ENCODE results near the gene ITGB3. TPM values are rescaled to one million over a fixed set of nuclear protein-coding genes. Genes with fewer than 3 reads are reported as not detected.

ITGB3 gene
- total RNA-seq, 1 experiment from 2014 or later = 3.7 TPM

DNA sequence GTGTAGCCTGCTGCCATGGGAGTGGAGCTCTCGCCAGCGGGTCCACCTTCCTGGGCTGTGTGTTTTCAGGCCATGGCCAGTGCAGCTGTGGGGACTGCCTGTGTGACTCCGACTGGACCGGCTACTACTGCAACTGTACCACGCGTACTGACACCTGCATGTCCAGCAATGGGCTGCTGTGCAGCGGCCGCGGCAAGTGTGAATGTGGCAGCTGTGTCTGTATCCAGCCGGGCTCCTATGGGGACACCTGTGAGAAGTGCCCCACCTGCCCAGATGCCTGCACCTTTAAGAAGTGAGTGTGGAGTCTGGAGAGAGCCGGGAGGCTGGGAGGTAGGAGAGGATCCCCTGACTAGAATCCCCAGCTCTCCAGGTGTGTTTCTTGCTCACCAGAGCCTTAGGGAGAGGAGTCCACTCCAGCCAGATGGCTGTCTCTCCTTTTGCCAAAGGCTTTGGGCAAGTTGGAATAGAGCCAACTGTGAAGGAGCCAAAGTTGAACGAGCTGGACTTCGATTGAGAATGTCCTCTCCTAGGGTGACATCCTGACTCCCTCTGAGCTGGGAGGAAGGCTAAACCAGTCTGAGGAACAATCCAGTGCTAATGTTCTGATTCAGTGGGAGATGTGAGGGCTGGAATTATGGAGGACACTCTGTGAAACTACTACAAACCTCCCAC is 45.7 kb downstream of the ITGB3 start:
- DNase-seq (ENCODE audit: low spot score) = no peak

GRCh38 chr17:47300718-47301117 is 47.1 kb downstream of the ITGB3 start:
- no peak for DNase-seq (ENCODE audit: low spot score)

DNA sequence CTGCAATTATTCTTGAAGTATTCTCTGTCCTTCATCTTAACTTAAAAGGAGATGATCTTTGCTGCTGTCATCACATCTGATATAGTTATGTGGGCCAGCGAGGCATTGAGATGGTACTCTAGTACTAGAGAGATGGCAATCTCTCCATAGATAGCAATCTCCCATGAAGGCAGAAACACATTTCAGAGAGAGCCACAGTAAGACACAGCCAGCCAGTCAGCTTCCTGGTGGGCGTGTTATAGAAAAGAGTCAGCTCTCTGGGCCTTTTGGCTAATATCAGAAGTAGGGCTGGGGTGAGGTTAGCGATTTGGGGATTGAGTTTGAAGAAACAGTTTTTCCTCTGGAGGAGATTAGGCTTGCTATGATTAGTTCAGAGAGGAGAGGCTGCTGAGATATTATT is 47.5 kb downstream of the ITGB3 start:
- no peak for DNase-seq (ENCODE audit: low spot score)

- no peak for DNase-seq (ENCODE audit: low spot score)
Observed at GRCh38 chr17:47301831-47302230, 48.2 kb downstream of the ITGB3 start.

DNA sequence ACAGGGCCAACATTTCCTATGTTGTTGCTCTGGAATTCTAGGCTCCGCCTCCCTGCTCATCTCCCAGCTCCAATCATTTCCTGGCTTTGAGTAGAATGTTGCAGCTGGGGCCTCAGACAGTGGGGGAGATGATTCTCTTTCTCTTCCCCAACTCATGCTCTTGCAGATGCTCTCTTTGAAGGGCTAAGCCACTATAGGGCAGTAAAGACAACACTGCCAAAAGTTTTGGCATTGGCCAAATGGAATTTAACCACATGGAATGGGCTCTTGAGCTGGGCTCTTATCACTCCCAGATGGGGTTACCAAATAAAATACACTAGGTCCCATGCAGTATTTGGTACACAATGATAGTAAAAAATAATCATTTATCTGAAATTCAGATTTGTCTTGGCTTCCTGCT is 50.6 kb downstream of the ITGB3 start:
- DNase-seq (ENCODE audit: low spot score) = no peak

DNA sequence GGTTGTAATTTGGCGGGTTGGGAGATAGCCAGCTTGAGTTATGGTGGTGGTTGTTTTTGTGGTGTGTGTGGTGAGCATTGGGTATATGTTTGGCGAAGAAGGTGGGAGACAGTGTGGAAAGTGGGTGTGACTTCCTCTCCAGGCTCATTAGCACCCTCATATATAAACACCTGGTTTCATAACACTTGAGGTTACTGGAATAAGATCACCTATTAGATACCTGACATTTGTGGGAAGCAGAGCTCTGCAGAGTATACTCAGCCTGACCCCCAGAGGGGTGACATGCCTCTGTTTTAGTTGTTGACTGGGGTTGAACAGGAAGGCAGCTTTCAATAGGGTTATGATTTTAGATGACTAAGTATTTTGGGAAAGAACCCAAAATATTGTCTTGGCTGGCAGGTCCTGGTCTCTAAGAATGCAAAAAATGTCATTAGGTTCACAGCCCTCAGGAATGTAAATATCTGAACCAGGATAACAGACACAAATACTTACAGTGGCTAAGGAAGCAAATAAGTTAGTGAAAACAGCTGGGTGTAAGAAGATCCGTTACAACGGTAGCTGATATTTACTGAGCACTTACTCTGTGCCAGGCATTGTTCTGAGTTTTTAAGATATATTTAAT is 51.8 kb downstream of the ITGB3 start:
- DNase-seq (ENCODE audit: low spot score) = peak; percentile 97

DNA sequence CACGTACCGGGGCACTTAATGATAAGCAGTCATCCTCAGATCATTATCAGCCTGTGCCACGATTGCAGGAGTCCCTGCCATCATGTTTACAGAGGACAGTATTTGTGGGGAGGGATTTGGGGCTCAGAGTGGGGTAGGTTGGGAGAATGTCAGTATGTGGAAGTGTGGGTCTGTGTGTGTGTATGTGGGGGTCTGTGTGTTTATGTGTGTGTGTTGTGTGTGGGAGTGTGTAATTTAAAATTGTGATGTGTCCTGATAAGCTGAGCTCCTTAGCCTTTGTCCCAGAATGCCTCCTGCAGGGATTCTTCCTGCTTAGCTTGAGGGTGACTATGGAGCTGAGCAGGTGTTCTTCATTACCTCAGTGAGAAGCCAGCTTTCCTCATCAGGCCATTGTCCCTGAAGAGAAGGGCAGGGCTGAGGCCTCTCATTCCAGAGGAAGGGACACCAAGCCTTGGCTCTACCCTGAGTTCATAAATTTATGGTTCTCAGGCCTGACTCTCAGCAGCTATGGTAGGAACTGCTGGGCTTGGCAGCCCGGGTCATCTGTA is 56.6 kb downstream of the ITGB3 start:
- no peak for DNase-seq (ENCODE audit: low spot score)

- no peak for DNase-seq (ENCODE audit: low spot score)
Observed at GRCh38 chr17:47311420-47311819, 57.8 kb downstream of the ITGB3 start.

DNA sequence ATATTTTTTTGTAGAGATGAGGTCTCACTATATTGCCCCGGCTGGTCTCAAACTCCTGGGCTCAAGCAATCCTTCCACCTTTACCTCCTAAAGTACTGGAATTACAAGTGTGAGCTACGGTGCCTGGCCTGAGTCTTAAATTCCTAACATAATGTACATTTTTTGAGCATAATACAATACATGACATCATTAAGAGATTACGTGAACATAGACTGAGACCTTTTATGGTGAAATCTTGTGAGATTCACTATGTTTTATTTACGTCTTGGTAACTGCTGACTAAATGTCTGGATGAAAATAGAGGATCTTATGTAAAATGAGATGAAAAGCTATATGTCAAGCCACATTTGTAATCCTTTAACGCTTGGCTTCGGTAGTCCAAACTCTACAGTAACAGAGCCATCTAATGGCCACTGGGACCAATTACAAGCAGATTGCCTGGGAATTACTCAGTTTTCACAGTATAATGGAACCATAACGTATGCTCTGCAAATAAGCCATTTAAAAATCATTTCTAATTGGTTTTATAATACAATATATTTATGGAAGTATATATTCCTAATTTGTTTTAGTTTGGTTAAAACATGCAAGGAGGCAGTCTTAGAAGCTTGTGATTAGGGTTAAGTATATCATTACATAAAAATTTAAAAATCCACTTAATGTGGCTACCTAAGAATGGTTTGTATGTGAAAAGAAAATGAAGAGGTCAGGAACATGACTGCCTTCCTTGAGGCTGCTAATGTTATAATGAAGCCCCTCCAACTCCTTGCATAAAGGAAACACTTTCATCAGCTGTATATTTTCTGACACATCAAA is 62.0 kb downstream of the ITGB3 start:
- peak; percentile 83 for DNase-seq (ENCODE audit: low spot score)

DNA sequence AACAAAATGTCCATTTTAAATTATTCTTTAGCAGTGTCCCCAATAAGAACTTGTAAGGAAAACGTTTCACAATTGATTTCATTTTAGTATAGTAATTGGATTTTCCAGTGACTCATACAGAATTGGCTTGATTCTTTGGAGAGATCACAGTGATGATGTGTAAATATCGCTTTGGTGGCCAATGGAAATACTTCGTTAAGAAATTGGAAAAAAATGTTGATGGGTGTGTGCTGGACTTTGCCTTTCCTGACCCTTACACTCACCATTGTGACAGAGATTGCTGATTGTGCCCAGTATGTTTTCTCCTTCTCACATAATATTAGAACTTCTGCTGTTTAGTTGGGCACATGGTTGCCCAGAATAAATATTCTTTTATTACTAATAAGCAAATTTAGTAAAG is 62.7 kb downstream of the ITGB3 start:
- no peak for DNase-seq (ENCODE audit: low spot score)

GRCh38 chr17:47317119-47317518 is 63.5 kb downstream of the ITGB3 start:
- no peak for DNase-seq (ENCODE audit: low spot score)

DNA sequence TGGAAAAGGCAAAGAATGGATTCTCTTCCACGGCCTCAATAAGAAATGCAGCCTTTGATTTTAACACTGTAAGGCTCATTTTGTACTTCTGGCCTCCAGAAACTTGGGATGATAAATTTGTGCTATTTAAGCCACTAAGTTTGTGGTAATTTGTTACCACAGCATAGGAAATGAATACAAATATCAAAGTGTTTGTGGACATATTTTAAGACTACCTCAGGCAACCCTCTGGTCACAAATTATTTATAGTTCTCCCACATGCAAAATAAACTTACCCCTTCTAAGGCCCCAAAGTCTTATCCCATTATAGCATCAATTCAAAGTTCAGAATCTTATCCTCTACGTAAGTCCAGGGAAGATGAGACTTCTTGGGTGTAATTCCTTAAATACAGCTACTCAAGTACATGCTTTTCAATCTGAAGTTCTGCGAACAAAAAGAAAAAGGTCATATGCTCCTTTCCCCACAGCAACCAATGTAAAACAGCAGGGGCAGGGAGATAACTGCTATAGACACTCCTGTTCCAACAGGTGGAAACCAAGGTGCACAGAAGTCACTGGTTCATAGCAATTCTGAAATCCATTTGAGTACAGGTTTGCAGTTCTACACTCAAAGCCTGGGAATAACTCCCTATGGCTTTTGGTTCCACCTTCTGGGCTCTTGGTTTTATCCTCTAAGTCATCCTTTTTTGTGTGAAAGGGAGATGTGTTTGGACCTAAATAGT is 64.7 kb downstream of the ITGB3 start:
- DNase-seq (ENCODE audit: low spot score) = no peak

DNA sequence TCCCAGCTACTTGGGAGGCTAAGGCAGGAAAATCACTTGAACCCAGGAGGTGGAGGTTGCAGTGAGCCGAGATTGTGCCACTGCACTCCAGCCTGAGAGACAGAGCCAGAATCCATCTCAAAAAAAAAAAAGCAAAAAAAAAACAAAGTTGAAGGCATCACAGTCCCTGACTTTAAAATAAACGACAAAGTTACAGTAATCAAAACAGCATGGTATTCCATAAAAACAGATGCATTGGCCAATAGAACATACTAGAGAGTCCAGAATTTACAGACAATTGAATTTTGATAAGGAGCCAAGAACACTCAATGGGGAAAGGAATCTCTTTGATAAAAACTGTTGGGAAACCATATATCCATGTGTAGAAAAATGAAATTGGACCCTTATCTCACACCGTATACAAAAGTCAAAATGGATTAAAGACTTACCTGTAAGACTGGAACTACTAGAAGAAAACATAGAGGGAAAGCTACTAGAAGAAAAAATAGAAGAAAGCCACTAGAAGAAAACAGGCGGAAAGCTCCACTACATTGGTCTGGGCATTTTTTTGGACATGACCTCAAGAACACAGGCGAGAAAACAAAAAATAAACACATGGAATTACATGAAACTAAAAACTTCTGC is 67.4 kb downstream of the ITGB3 start:
- DNase-seq (ENCODE audit: low spot score) = no peak

- DNase-seq (ENCODE audit: low spot score) = peak; percentile 73
Observed at GRCh38 chr17:47323382-47324223, 70.0 kb downstream of the ITGB3 start, which contains the start of gene EFCAB13. EFCAB13 (plus strand) TSS chr17:47323955; CDS start chr17:47328354, 4,399 bp downstream.

DNA sequence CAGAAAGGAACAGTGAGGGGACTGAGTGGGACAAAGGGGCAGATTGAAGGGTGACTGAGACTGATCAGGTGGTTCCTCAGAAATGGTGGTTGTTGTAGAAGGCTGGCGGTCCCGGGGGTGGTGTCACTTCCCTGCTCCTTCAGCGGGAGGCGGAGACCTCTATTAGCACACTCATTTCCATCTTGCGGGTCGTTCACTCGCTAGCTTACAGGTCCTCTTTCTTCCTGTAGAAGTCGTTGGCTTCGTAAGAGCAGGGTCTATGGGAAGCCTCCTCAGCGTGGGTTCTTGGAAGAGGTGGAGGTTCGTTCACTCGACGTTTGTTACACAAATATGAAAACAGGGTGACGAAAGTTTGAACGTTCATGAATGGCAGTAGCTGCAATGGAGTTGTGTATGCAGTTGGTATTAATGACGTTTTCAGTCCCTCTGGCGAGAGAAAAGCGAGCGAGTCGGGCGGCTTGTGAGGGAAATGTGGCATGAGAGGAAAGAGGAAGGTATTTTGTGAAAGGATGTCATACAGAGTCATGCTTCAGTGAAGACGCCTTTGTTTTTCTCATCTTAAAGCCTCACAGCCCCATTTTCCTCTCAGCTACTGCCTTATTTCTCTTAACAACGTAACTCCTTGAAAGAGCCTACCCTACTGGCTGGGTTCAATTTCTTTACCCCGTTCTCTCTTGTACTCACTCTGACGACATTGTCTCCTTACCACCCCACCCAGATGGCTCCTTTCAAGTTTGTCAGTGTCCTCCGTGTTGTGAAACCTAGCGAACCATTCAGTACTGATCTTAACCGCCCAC is 70.8 kb downstream of the ITGB3 start:
- peak; percentile 56 for DNase-seq (ENCODE audit: low spot score)

- DNase-seq (ENCODE audit: low spot score) = no peak
Observed at GRCh38 chr17:47325176-47325575, 71.5 kb downstream of the ITGB3 start.

DNA sequence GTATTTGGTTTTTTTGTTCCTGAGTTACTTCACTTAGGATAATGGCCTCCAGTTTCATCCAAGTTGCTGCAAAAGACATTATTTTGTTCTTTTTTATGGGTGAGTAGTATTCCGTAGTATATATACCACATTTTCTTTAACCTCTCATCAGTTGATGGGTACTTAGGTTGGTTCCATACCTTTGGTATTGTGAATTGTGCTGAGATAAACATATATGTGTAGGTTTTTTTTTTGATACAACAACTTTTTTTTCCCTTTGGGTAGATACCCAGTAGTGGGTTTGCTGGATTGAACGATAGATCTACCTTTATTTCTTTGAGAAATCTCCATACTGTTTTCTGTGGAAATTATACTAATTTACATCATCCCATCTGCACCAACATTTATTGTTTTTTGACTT is 76.9 kb downstream of the ITGB3 start:
- DNase-seq (ENCODE audit: low spot score) = no peak

- DNase-seq (ENCODE audit: low spot score) = no peak
Observed at GRCh38 chr17:47332287-47332686, 78.7 kb downstream of the ITGB3 start.

GRCh38 chr17:47335101-47335936 is 81.7 kb downstream of the ITGB3 start:
- DNase-seq (ENCODE audit: low spot score) = no peak

Data from H4 (cell line).